ENCODE results near the gene PDCL3.

Gene PDCL3

DNA sequence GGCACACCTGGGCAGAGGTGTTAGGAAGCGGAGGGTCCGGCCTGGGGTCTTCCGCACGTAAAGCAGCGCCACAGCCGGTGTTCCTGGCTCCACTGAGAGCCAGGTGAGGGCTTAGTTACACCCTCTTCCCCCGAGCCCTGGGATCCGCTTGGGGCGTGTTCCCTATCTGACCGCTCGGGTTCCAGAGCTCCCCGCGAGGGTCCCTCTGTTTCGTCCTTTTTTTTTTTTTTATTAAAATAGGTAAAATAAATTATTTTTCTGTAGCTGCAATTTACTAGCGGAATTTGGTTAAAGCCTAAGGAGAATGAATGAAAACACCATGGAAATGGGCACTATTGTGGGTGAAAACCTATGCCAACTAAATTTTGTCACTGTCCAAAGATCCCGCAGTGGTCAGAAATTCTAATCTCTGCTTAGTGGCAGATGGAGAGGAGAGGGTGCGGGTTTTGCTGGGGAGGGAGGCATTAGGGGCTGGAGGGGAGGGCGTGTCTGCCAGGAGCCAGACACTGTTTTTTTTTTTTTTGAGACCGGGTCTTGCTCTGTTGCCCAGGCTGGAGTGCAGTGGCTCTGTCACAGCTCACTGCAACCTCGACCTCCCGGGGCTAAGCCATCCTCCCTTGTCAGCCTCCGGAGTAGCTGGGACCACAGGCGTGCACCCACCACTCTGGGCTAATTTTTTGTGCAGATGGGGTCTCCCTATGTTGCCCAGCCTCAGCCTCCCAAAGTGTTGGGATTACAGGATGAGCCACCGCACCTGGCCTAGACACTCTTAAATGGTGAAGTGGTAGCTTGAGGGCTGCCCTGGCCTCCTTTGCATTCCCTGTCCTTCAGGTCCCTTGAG, 834 bp downstream of the PDCL3 start:
- DNase-seq (ENCODE audit: insufficient read length) (no peak), FAIRE-seq (no peak)
- no peak for TF ChIP-seq TAF1 (IDR thresholded peaks at IDR 0.05; ENCODE audit: borderline replicate concordance, low read depth, low read length)
- TF ChIP-seq POLR2A (IDR thresholded peaks at IDR 0.05; ENCODE audit: low read depth, low read length): no peak
- no peak for TF ChIP-seq POLR2AphosphoS5 (IDR thresholded peaks at IDR 0.05; ENCODE audit: low read depth, low read length)

- DNase-seq (ENCODE audit: insufficient read length): no peak
- no peak for FAIRE-seq
- no peak for TF ChIP-seq POLR2A (IDR thresholded peaks at IDR 0.05; ENCODE audit: low read depth, low read length)
- no peak for TF ChIP-seq POLR2AphosphoS5 (IDR thresholded peaks at IDR 0.05; ENCODE audit: low read depth, low read length)
- TF ChIP-seq TAF1 (IDR thresholded peaks at IDR 0.05; ENCODE audit: borderline replicate concordance, low read depth, low read length): no peak
Observed at GRCh38 chr2:100568989-100569388, 6.2 kb downstream of the PDCL3 start.

GRCh38 chr2:100571668-100572067, 8.9 kb downstream of the PDCL3 start:
- no peak for FAIRE-seq
- DNase-seq (ENCODE audit: insufficient read length): no peak
- TF ChIP-seq POLR2A (IDR thresholded peaks at IDR 0.05; ENCODE audit: low read depth, low read length): no peak
- no peak for TF ChIP-seq POLR2AphosphoS5 (IDR thresholded peaks at IDR 0.05; ENCODE audit: low read depth, low read length)

GRCh38 chr2:100577777-100578176, 15.0 kb downstream of the PDCL3 start:
- TF ChIP-seq POLR2A (IDR thresholded peaks at IDR 0.05; ENCODE audit: low read depth, low read length): no peak
- no peak for TF ChIP-seq TAF1 (IDR thresholded peaks at IDR 0.05; ENCODE audit: borderline replicate concordance, low read depth, low read length)
- TF ChIP-seq POLR2AphosphoS5 (IDR thresholded peaks at IDR 0.05; ENCODE audit: low read depth, low read length): no peak
- FAIRE-seq (no peak), DNase-seq (ENCODE audit: insufficient read length) (no peak)

- DNase-seq (ENCODE audit: insufficient read length) (no peak), FAIRE-seq (peak; percentile 82)
- no peak for TF ChIP-seq TAF1 (IDR thresholded peaks at IDR 0.05; ENCODE audit: borderline replicate concordance, low read depth, low read length)
- peak; percentile 40; the same call in 1 of the 2 replicates for TF ChIP-seq POLR2A (IDR thresholded peaks at IDR 0.05; ENCODE audit: low read depth, low read length)
Observed at GRCh38 chr2:100580367-100581276, 17.8 kb downstream of the PDCL3 start.

DNA sequence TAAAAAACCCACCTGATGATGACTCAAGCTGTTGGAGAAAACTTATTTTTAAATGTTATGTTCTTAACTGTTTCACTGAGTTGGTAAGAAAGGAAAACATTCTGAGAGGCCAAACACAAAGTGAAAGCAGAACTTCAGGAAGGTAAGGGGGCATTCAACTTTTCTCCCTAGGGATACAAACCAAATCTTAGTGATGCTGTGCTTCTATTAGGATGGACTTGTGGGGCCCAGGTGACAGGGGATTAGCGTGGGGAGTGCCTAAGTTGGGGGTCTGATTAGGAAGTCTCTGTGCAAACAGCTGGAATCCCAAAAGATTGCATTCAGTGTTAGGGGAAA, 18.5 kb downstream of the PDCL3 start:
- no peak for DNase-seq (ENCODE audit: insufficient read length)
- TF ChIP-seq POLR2A (IDR thresholded peaks at IDR 0.05; ENCODE audit: low read depth, low read length) (no peak), POLR2AphosphoS5 (IDR thresholded peaks at IDR 0.05; ENCODE audit: low read depth, low read length) (no peak), TAF1 (IDR thresholded peaks at IDR 0.05; ENCODE audit: borderline replicate concordance, low read depth, low read length) (no peak)
- FAIRE-seq: peak; percentile 60

DNA sequence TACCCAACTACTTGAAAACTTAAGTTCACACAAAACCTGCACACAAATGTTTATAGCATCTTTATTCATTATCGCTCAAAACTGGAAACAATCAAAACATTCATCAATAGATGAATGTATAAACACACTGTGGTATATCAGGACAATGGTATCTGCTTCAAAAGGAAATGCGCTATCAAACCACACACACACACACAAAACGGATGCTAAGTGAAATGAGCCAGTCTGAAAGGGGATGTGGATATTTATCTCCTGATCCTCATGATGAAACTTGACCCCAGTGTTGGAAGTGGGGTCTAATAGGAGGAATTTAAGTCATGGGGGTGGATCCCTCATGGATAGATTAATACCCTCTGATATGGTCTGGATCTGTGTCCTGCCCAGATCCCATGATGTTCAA, 22.0 kb downstream of the PDCL3 start:
- TF ChIP-seq POLR2A (IDR thresholded peaks at IDR 0.05; ENCODE audit: low read depth, low read length): no peak
- no peak for TF ChIP-seq POLR2AphosphoS5 (IDR thresholded peaks at IDR 0.05; ENCODE audit: low read depth, low read length)
- TF ChIP-seq TAF1 (IDR thresholded peaks at IDR 0.05; ENCODE audit: borderline replicate concordance, low read depth, low read length): no peak
- no peak for DNase-seq (ENCODE audit: insufficient read length)
- FAIRE-seq: no peak

- TF ChIP-seq POLR2AphosphoS5 (IDR thresholded peaks at IDR 0.05; ENCODE audit: low read depth, low read length) (no peak), POLR2A (IDR thresholded peaks at IDR 0.05; ENCODE audit: low read depth, low read length) (no peak), TAF1 (IDR thresholded peaks at IDR 0.05; ENCODE audit: borderline replicate concordance, low read depth, low read length) (no peak)
- DNase-seq (ENCODE audit: insufficient read length) (no peak), FAIRE-seq (no peak)
Observed at GRCh38 chr2:100588071-100588786, 25.4 kb downstream of the PDCL3 start.

- DNase-seq (ENCODE audit: insufficient read length) (no peak), FAIRE-seq (no peak)
- TF ChIP-seq TAF1 (IDR thresholded peaks at IDR 0.05; ENCODE audit: borderline replicate concordance, low read depth, low read length) (no peak), POLR2AphosphoS5 (IDR thresholded peaks at IDR 0.05; ENCODE audit: low read depth, low read length) (no peak), POLR2A (IDR thresholded peaks at IDR 0.05; ENCODE audit: low read depth, low read length) (no peak)
Observed at GRCh38 chr2:100589527-100589926, 26.7 kb downstream of the PDCL3 start.

DNA sequence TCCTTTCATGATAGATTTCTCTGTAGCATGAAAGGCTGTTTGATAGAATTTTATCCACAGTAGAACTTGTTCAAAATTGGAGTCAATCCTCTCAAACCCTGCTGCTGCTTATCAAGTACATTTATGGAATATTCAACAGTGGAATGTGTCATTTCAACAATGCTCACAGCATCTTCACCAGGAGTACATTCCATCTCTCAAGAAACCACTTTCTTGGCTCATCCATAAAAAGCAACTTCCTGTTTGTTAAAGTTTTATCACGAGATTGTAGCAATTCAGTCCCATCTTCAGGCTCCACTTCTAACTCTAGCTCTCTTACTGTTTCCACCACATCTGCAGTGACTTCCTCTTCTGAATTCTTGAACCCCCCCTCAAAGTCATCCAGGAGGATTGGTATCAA, 29.4 kb downstream of the PDCL3 start:
- FAIRE-seq (no peak), DNase-seq (ENCODE audit: insufficient read length) (no peak)
- no peak for TF ChIP-seq TAF1 (IDR thresholded peaks at IDR 0.05; ENCODE audit: borderline replicate concordance, low read depth, low read length)
- TF ChIP-seq POLR2AphosphoS5 (IDR thresholded peaks at IDR 0.05; ENCODE audit: low read depth, low read length): no peak
- TF ChIP-seq POLR2A (IDR thresholded peaks at IDR 0.05; ENCODE audit: low read depth, low read length): no peak

- no peak for FAIRE-seq
- TF ChIP-seq TAF1 (IDR thresholded peaks at IDR 0.05; ENCODE audit: borderline replicate concordance, low read depth, low read length): no peak
- TF ChIP-seq POLR2AphosphoS5 (IDR thresholded peaks at IDR 0.05; ENCODE audit: low read depth, low read length): no peak
- TF ChIP-seq POLR2A (IDR thresholded peaks at IDR 0.05; ENCODE audit: low read depth, low read length): no peak
- no peak for DNase-seq (ENCODE audit: insufficient read length)
Observed at GRCh38 chr2:100596465-100596864, 33.7 kb downstream of the PDCL3 start.
